GM18505 (cell line): Measurements from ENCODE around the gene MUCL1.
"Not testable (repeated sequence)": the region's sequence is repeated elsewhere in the genome, so short reads cannot be mapped to it uniquely, and the experiment has no call there.

Source experiments
- ATAC-seq: cut with Tn5 transposase; IDR thresholded peaks from one replicate; pipeline ENCODE4 v1.9.1; 2021; ENCODE audit not compliant: unreplicated experiment
- POLR2A ChIP-seq: IDR thresholded peaks from 4 replicates; pipeline ENCODE4 v1.6.1; 2011; ENCODE audit warnings: borderline replicate concordance; ENCODE audit not compliant: insufficient read depth, insufficient read length; ENCODE audit errors: extremely low read depth

Gene MUCL1

DNA sequence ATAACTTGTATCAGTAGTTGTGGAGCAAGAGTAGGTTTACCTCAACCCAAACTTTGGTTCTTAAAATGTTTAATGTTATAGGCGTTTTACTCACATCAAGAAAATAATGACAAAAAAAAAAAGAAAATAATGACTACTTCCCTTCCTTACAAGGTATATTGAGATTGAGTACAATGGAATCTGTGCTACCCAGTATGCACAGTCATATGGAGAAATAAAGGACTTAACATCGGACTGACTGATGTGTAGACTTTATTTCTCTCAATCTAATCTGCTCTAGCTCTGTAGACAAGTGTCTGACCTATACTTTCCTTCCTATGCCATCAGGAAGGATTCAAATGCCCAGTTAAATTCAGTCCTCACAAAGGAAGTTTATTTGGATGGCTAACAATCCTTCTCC is 14.4 kb downstream of the MUCL1 start:
- TF ChIP-seq POLR2A = no peak
- no peak for ATAC-seq

DNA sequence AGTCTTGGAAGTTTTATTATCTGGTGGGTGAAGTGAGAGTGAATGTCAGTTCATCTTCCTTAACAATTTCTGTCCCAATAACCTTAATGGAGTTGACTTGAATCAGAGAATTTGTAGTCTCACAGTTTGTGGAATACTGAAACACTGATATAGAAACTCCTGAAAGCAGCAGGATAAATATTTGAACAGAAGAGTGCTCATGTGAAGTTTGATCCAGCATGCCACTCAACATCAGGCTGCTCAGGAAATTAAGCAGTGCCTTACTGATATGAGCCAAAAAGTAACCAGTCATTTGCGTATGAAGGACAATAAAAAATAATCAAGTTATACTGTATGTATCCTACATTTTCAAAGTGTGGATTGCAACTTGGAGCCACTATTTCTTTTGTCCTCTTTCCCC is 15.7 kb downstream of the MUCL1 start:
- TF ChIP-seq POLR2A = no peak
- ATAC-seq = no peak

DNA sequence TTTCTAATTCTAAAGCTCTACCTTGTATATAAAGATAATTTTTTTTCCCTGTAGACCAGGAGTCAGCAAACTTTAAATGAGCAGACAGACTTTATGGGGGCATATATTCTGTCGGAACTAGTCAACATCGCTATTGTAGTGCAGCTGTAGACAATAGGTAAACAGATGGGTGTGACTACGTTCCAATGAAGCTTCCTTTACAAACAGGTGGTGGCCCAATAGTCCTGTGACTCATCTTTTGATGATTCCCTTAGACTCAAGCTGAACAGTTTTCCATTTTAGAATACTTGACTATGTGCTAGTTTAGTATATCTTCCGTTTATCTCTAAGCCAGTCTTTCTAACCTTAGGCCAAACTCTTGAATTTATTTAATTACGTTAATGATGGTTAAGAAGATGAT is 16.3 kb downstream of the MUCL1 start:
- no peak for TF ChIP-seq POLR2A
- ATAC-seq = no peak

DNA sequence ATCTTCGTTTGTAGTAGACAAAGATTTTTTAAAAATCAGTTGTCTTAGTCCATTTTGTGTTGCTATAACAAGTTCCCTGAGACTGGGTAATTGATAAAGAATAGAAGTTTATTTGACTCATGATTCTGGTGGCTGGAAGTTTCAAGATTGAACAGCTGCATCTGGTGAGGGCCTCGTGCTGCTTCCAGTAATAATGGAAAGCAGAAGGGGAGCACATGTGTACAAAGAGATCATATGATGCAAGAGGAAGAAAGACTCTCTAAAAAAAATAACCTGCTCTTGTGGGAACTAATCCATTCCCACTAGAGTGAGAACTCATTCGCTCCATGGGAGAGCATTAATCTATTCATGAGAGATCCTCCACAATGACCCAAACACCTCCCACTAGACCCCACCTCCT is 24.8 kb downstream of the MUCL1 start:
- no peak for TF ChIP-seq POLR2A
- no peak for ATAC-seq

DNA sequence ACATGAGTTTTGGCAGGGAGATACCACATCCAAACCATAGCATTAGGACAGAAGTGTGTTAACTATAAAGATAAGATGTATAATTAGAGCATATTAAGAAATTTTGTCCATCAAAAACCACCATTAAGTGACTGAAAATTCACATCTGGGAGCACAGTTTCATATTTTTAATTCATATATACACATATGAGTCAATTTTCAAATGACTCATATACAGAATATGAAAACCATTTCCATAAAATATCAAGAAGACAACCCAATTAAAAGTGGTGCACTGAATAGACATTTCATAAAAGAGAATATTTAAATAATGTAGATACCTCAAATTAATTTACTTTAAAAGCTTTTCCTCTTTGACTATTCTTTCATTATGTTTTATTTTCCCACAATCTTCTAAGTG is 25.3 kb downstream of the MUCL1 start:
- no peak for TF ChIP-seq POLR2A
- no peak for ATAC-seq

DNA sequence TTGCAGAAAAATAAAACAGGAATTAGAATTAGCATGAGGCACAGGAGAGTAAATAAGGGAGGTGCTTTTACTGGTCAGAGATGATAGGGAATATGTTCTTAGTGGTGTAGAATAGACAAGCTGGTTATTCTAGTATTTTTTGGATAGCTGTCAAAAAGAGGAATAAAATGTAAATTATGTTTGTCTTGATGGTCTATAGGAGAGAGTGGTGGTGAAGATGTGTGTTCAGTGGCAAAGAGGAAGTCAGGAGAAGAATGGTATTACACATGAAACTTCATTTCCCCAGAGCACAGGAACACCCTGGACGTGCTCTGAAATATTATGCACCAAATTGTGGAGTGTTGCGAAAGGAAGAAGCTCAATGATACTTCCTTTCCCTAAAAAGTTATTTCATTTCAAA is 27.8 kb downstream of the MUCL1 start:
- no peak for TF ChIP-seq POLR2A
- ATAC-seq = no peak

DNA sequence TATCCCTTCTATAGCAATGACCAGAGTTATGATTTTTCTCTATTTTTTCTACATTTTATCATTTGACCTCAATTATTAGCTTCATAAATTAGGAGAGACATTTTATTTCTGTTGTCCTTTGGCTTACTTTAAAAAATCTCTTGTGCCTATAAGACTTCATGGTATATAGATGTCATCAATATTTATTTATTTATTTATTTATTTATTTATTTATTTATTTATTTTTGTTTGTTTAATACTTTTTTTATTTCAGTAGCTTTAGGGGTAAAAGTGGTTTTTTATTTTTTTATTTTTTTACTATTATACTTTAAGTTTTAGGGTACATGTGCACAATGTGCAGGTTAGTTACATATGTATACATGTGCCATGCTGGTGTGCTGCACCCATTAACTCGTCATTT is 28.3 kb downstream of the MUCL1 start:
- not testable (repeated sequence) for ATAC-seq

DNA sequence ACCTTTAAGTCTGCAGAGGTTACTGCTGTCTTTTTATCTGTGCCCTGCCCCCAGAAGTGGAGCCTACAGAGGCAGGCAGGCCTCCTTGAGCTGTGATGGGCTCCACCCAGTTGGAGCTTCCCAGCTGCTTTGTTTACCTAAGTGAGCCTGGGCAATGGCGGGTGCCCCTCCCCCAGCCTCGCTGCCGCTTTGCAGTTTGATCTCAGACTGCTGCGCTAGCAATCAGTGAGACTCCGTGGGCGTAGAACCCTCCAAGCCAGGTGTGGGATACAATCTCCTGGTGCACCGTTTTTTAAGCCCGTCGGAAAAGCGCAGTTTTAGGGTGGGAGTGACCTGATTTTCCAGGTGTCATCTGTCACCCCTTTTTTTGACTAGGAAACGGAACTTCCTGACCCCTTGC is 34.1 kb downstream of the MUCL1 start:
- not testable (repeated sequence) for ATAC-seq

DNA sequence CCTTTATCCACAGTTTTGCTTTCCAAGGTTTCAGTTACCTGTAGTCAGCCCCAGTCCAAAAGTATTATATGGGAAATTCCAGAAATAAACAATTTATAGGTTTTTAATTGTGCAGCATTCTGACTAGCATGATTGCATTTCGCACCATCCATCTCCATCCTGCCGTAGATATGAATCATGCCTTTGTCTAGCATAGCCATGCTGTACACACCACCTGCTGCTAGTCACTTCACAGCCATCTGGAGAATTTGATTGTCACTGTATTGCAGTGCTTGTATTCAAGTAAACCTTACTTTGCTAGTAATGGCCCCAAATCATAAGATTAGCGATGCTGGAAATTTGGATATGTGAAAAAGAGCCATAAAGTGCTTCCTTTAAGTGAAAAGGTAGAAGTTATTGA is 36.0 kb downstream of the MUCL1 start:
- ATAC-seq = no peak
- no peak for TF ChIP-seq POLR2A

DNA sequence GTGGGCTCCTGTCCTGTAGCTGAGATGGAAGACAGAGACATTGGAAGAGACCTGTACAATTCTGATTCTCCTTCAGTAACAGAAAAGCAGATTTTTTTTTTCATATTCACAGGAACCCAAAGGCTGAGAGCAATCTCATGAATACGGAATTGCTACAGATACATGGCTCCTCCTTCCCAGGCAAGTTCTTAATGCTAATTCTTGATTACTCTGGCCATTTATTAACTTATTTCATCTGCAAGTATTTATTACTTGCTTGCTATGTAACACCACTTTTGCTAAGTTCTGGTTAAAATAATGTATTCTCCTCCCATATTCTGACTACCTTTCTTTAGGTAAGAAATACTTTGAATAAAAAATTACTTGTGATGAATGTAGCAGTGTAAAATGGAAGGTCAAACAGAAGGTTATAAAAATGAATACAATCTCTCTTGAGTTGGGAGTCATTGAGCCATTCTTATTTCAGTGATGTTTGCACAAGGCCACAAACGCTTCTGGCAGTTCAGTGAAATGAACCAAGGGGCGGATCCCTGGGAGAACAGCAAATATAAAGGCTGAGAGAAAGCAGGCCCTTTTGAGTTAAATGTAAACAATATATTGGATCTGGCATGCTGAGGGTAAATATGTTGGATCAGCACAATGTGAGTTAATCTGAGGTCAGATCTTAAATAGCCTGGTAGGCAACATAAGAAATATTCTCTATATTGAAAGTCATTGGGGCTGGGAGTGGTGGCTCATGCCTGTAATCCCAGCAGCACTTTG is 37.6 kb downstream of the MUCL1 start:
- no peak for TF ChIP-seq POLR2A
- ATAC-seq = no peak
